Endothelial cell of umbilical vein (primary cell): ENCODE measurements around the gene MAN1A1. TPM values are rescaled to one million over a fixed set of nuclear protein-coding genes. Genes with fewer than 3 reads are reported as not detected.

Source experiments
- BruUV-seq: library from RNA; stranded (reverse); fragments of 400-500 nt; replicated peaks from 2 replicates; lab custom pipeline; 2021; lab: Mats Ljungman, UMichigan
- CTCF ChIA-PET: fragments of 300-600, 350-600 bp; sonication (Branson Sonifier 250); formaldehyde crosslinking; loops from one replicate; lab custom pipeline; 2021; ENCODE audit warnings: antibody characterized with exemption, inconsistent platforms; lab: Charles Lee
- POLR2A ChIA-PET: fragments of 300-600, 350-600 bp; sonication (Branson Sonifier 250); formaldehyde crosslinking; loops from one replicate; lab custom pipeline; 2021; ENCODE audit warnings: antibody characterized with exemption, inconsistent platforms; lab: Charles Lee
- DNase-seq: peaks from one replicate; pipeline ENCODE4 v3.0.0-alpha.2; 2011; ENCODE audit warnings: low read depth, low spot score
- FAIRE-seq: peaks from 2 replicates; lab custom pipeline; 2011; peaks lifted over from hg19 to GRCh38; lab: Jason Lieb, UNC
- H2AFZ ChIP-seq: 2 replicates; pipeline ENCODE4 v1.6.0; 2012; ENCODE audit warnings: low read depth, low read length, control low read depth, inconsistent platforms
- H3K27ac ChIP-seq: 2 replicates; pipeline ENCODE4 v1.5.1; 2011; ENCODE audit warnings: low read depth, mild to moderate bottlenecking, control low read depth, low read length, moderate library complexity; ENCODE audit not compliant: insufficient read depth
- H3K27me3 ChIP-seq, 2 experiments: 2 replicates each; pipeline versions ENCODE4 v1.6.0 to v1.6.1; 2011; ENCODE audit warnings: low read length in 2 of 2, mixed read lengths in 1 of 2; ENCODE audit not compliant: control insufficient read depth in 2 of 2, insufficient read depth in 2 of 2
- H3K36me3 ChIP-seq, 2 experiments: 2 replicates in 1 of 2; 3 replicates in 1 of 2; pipeline ENCODE4 v1.5.1; 2011; ENCODE audit warnings: low read length in 2 of 2, mild to moderate bottlenecking in 1 of 2, moderate library complexity in 1 of 2; ENCODE audit not compliant: control insufficient read depth in 2 of 2, insufficient read depth in 2 of 2; ENCODE audit errors: extremely low read depth in 1 of 2
- H3K4me1 ChIP-seq: 3 replicates; pipeline ENCODE4 v1.5.1; 2011; ENCODE audit warnings: mild to moderate bottlenecking, low read length; ENCODE audit not compliant: control insufficient read depth, insufficient read depth; ENCODE audit errors: extremely low read depth
- H3K4me2 ChIP-seq: 2 replicates; pipeline ENCODE4 v1.6.1; 2011; ENCODE audit warnings: low read length, control low read depth, mixed read lengths; ENCODE audit not compliant: insufficient read depth
- H3K4me3 ChIP-seq, 3 experiments: fragments of 200-600 bp in 1 of 3; sonication (generic), shearing (Covaris generic) in 1 of 3; replicated peaks in 1 of 3; 2 replicates each; pipeline ENCODE4 v1.5.1; 2011 to 2016; ENCODE audit warnings: control low read depth in 3 of 3, low read length in 3 of 3, mild to moderate bottlenecking in 2 of 3, inconsistent platforms in 1 of 3, low read depth in 1 of 3, moderate library complexity in 1 of 3; ENCODE audit not compliant: insufficient read depth in 1 of 3
- H3K79me2 ChIP-seq: 2 replicates; pipeline ENCODE4 v1.6.0; 2012; ENCODE audit warnings: low read length, inconsistent platforms; ENCODE audit not compliant: control insufficient read depth, insufficient read depth
- H3K9ac ChIP-seq: replicated peaks from 2 replicates; pipeline ENCODE3; 2011; ENCODE audit warnings: low read length, control low read depth; ENCODE audit not compliant: insufficient read depth; ENCODE audit errors: extremely low read depth
- H3K9me1 ChIP-seq: replicated peaks from 3 replicates; pipeline ENCODE4 v1.6.0; 2011; ENCODE audit warnings: mild to moderate bottlenecking, low read length; ENCODE audit not compliant: control insufficient read depth, insufficient read depth; ENCODE audit errors: extremely low read depth
- H3K9me3 ChIP-seq: replicated peaks from 2 replicates; pipeline ENCODE4 v1.5.1; 2012; ENCODE audit warnings: low read length, inconsistent platforms; ENCODE audit not compliant: control insufficient read depth, insufficient read depth
- H4K20me1 ChIP-seq: replicated peaks from 2 replicates; pipeline ENCODE3; 2011; ENCODE audit warnings: mild to moderate bottlenecking, low read length; ENCODE audit not compliant: control insufficient read depth, insufficient read depth; ENCODE audit errors: extremely low read depth
- EZH2 ChIP-seq: IDR thresholded peaks from 2 replicates; pipeline ENCODE4 v1.6.1; 2012; ENCODE audit warnings: borderline replicate concordance, low read depth, mild to moderate bottlenecking, moderate library complexity, low read length, inconsistent platforms; ENCODE audit not compliant: severe bottlenecking
- FOS ChIP-seq: IDR thresholded peaks from 2 replicates; pipeline ENCODE4 v1.6.1; 2011; ENCODE audit warnings: mild to moderate bottlenecking, low read length, moderate library complexity, borderline replicate concordance; ENCODE audit not compliant: insufficient read depth
- GATA2 ChIP-seq: IDR thresholded peaks from 2 replicates; pipeline ENCODE4 v1.7.0; 2011; ENCODE audit warnings: low read depth, mild to moderate bottlenecking, moderate library complexity, mixed read lengths, low read length; ENCODE audit not compliant: insufficient read length, insufficient read depth
- JUN ChIP-seq: IDR thresholded peaks from 2 replicates; pipeline ENCODE4 v1.6.1; 2011; ENCODE audit warnings: borderline replicate concordance, low read depth; ENCODE audit not compliant: insufficient read length, insufficient read depth
- MYC ChIP-seq: IDR thresholded peaks from one replicate; pipeline ENCODE4 v1.6.1; 2011; ENCODE audit warnings: mild to moderate bottlenecking, low read depth, low read length
- POLR2A ChIP-seq: IDR thresholded peaks from 2 replicates; pipeline ENCODE4 v1.6.1; 2012; ENCODE audit warnings: low read depth, mild to moderate bottlenecking, control low read depth, low read length
- POLR2AphosphoS5 ChIP-seq: IDR thresholded peaks from 2 replicates; pipeline ENCODE4 v1.6.1; 2012; ENCODE audit warnings: low read depth, mild to moderate bottlenecking, control low read depth, low read length, moderate library complexity; ENCODE audit not compliant: insufficient read depth
- dilution Hi-C: fragments of 300-500 bp; cut with MboI; formaldehyde crosslinking; loops from one replicate; pipeline ENCODE4 v1.15.0; 2019; ENCODE audit warnings: low sequenced_read_pairs; ENCODE audit not compliant: extremely low pct_ligation_motif_present
- intact Hi-C: fragments of 100-400 bp; cut with micrococcal nuclease; formaldehyde crosslinking; loops from one replicate; pipeline ENCODE4 v1.10.0; 2022
- polyA plus RNA-seq, 4 experiments: library from polyadenylated mRNA; depleted of rRNA in 3 of 4; stranded (reverse) in 3 of 4; unstranded in 1 of 4; fragments of >200 nt; gene quantifications; 2 replicates each; pipeline versions ENCODE4 v1.2.1 to v1.2.3, GENCODE V29; 2011 to 2012; ENCODE audit warnings: missing spikeins in 1 of 4
- total RNA-seq: library from RNA; stranded (reverse); gene quantifications from 2 replicates; pipeline ENCODE4 v1.2.3, GENCODE V29; 2021
- TF ChIP-seq, protein P1 (sequence below), 2 donors: IDR thresholded peaks; 1 replicate in 1 of 2; 2 replicates in 1 of 2; pipeline ENCODE4 v1.5.1; 2011; ENCODE audit warnings: low read length in 2 of 2, mild to moderate bottlenecking in 2 of 2, moderate library complexity in 2 of 2, control low read depth in 1 of 2, inconsistent platforms in 1 of 2, low read depth in 1 of 2; ENCODE audit not compliant: insufficient read depth in 1 of 2; ENCODE audit errors: extremely low read depth in 1 of 2
- TF ChIP-seq, protein P2 (sequence below): IDR thresholded peaks from 2 replicates; pipeline ENCODE4 v1.6.1; 2011; ENCODE audit not compliant: insufficient read depth, insufficient read length

Gene MAN1A1
- total and polyA plus RNA-seq, 2 donors (not counting 3 experiments of a cell fraction or from before 2014, with no cell fraction given) = 3.3 to 12.9 TPM

DNA sequence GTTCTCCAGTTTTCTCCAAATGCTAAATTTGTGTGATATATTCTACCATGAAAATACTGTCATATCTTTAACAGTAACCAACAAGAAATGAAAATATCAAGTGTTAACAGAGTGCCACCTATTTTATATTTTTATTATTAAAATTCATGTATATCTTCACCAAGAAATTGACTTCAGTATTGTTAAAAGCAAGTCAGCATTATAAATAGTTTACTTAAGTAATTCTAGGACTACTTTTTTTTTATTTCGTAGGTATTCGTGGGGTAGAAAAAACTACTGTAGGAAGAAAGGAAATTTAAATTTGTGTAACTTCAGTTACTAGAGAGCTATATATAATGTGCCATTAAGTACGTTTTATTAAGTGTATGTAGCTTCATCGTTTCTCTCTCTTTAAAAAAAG, 6.3 kb upstream of the MAN1A1 start:
- Histone ChIP-seq H2AFZ (no peak overlapping the region), H3K4me2 (no peak overlapping the region), H3K4me1 (no peaks in the 10 kb centered on the region), H3K9me3 (no peaks in the 10 kb centered on the region), H3K4me3 (no peak overlapping the region), H3K27me3 (no peaks in the 10 kb centered on the region), H4K20me1 (no peaks in the 10 kb centered on the region), H3K79me2 (no peaks in the 10 kb centered on the region), H3K27ac (no peak overlapping the region), H3K36me3 (no peaks in the 10 kb centered on the region), H3K9ac (no peak overlapping the region), H3K9me1 (no peaks in the 10 kb centered on the region)
- POLR2A ChIA-PET = no interaction called here
- no peak for FAIRE-seq
- dilution Hi-C loops (no loop called here), intact Hi-C loops (no loop called here)
- TF ChIP-seq GATA2 (no peak), POLR2AphosphoS5 (no peak), FOS (no peak), POLR2A (no peak)
- TF ChIP-seq, protein P1, sequence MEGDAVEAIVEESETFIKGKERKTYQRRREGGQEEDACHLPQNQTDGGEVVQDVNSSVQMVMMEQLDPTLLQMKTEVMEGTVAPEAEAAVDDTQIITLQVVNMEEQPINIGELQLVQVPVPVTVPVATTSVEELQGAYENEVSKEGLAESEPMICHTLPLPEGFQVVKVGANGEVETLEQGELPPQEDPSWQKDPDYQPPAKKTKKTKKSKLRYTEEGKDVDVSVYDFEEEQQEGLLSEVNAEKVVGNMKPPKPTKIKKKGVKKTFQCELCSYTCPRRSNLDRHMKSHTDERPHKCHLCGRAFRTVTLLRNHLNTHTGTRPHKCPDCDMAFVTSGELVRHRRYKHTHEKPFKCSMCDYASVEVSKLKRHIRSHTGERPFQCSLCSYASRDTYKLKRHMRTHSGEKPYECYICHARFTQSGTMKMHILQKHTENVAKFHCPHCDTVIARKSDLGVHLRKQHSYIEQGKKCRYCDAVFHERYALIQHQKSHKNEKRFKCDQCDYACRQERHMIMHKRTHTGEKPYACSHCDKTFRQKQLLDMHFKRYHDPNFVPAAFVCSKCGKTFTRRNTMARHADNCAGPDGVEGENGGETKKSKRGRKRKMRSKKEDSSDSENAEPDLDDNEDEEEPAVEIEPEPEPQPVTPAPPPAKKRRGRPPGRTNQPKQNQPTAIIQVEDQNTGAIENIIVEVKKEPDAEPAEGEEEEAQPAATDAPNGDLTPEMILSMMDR (IDR thresholded peaks at IDR 0.05; ENCODE audit: extremely low read depth in 1 of 2, insufficient read depth in 1 of 2, low read depth in 1 of 2, low read length in 2 of 2) = no peak
- TF ChIP-seq, protein P2, sequence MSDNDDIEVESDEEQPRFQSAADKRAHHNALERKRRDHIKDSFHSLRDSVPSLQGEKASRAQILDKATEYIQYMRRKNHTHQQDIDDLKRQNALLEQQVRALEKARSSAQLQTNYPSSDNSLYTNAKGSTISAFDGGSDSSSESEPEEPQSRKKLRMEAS = no peak
- BruUV-seq = no TSS peak
- DNase-seq = no peak
- CTCF ChIA-PET = interaction anchor here (1.2 kb wide), 1 partner anchor 21 kb away, joined by 3 read pairs; no protein-coding TSS in a partner anchor

DNA sequence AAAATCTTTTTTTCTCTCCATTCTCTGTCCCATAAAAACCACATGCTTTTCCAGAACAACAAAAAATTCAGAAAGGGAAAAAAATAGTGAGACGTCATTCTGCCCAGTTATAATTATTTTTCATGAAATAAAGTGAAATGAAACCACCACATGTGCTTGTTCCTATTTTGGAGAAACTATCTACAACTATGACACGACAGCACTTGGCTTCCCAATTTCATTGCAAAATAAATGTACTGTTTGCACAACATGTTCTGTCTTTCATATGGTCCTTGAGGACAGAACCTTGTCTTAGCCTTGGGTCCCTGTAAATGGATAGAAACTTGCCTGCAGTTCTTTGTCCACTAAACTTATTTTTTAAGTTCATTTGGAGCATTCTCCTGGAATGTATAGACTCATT, 5.6 kb upstream of the MAN1A1 start:
- Histone ChIP-seq H3K27me3 (no peaks in the 10 kb centered on the region), H3K9ac (no peak overlapping the region), H3K9me3 (no peaks in the 10 kb centered on the region), H3K27ac (no peak overlapping the region), H3K4me3 (no peak overlapping the region), H3K4me1 (peaks cover 4% of the 10 kb centered on the region), H3K4me2 (no peak overlapping the region), H2AFZ (no peak overlapping the region), H4K20me1 (no peaks in the 10 kb centered on the region), H3K36me3 (no peaks in the 10 kb centered on the region), H3K9me1 (no peaks in the 10 kb centered on the region), H3K79me2 (no peaks in the 10 kb centered on the region)
- POLR2A ChIA-PET = no interaction called here
- BruUV-seq = no TSS peak
- TF ChIP-seq POLR2AphosphoS5 (no peak), MYC (no peak), GATA2 (no peak), EZH2 (no peak), FOS (no peak), JUN (no peak), POLR2A (no peak)
- TF ChIP-seq, protein P2 = no peak
- TF ChIP-seq, protein P1 (IDR thresholded peaks at IDR 0.05; ENCODE audit: extremely low read depth in 1 of 2, insufficient read depth in 1 of 2, low read depth in 1 of 2, low read length in 2 of 2) = no peak
- dilution Hi-C loops (no loop called here), intact Hi-C loops (no loop called here)
- FAIRE-seq (no peak), DNase-seq (no peak)
- CTCF ChIA-PET = no interaction called here
